ENCODE measurements around the gene CNIH3.

CNIH3 gene

DNA sequence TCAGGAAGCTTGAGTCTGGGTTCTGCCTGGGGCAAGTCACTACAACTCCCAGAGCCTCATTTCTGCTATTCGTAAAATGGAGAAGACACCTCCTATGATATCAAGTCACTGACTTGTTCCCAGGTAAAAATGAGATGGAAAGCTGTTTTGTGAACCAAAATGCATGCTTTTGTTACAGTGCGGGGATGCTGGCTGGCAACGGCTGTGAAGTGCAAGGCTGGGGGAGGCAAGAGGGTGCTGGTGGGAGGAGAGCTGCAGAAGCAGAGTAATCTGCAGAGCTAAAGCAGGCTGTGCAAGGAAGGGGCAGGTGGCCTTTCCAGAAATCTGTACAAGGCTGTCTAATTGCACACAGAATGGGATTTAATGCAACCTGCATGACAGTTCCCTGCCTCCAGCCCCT, 150.9 kb downstream of the CNIH3 start:
- Histone ChIP-seq H3K4me2 (ENCODE audit: low read length) (no peak overlapping the region), H3K27ac (ENCODE audit: low read depth, low read length, poor library complexity, severe bottlenecking) (no peak overlapping the region), H3K9me3 (ENCODE audit: low read length) (no peaks in the 10 kb centered on the region), H3K4me1 (ENCODE audit: insufficient read depth, low read length, severe bottlenecking) (no peaks in the 10 kb centered on the region), H3K79me2 (ENCODE audit: insufficient read depth, low read length) (no peaks in the 10 kb centered on the region), H3K4me3 (ENCODE audit: low read depth, low read length, poor library complexity, severe bottlenecking) (no peak overlapping the region), H3K9me2 (ENCODE audit: low read depth, low read length) (no peaks in the 10 kb centered on the region), H4K20me1 (ENCODE audit: insufficient read depth, low read length) (no peaks in the 10 kb centered on the region), H3K27me3 (ENCODE audit: insufficient read depth, low read length) (no peaks in the 10 kb centered on the region), H3K9ac (ENCODE audit: low read length) (no peak overlapping the region), H3F3A (ENCODE audit: insufficient read depth, low read length) (no peaks in the 10 kb centered on the region), H2AFZ (ENCODE audit: low read length) (no peak overlapping the region), H3K36me3 (ENCODE audit: insufficient read depth, low read length) (no peaks in the 10 kb centered on the region)
- no peak for TF ChIP-seq EZH2 (IDR thresholded peaks at IDR 0.05; ENCODE audit: borderline replicate concordance, low read length)
- TF ChIP-seq, protein P1, sequence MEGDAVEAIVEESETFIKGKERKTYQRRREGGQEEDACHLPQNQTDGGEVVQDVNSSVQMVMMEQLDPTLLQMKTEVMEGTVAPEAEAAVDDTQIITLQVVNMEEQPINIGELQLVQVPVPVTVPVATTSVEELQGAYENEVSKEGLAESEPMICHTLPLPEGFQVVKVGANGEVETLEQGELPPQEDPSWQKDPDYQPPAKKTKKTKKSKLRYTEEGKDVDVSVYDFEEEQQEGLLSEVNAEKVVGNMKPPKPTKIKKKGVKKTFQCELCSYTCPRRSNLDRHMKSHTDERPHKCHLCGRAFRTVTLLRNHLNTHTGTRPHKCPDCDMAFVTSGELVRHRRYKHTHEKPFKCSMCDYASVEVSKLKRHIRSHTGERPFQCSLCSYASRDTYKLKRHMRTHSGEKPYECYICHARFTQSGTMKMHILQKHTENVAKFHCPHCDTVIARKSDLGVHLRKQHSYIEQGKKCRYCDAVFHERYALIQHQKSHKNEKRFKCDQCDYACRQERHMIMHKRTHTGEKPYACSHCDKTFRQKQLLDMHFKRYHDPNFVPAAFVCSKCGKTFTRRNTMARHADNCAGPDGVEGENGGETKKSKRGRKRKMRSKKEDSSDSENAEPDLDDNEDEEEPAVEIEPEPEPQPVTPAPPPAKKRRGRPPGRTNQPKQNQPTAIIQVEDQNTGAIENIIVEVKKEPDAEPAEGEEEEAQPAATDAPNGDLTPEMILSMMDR (IDR thresholded peaks at IDR 0.05; ENCODE audit: low read length): no peak

DNA sequence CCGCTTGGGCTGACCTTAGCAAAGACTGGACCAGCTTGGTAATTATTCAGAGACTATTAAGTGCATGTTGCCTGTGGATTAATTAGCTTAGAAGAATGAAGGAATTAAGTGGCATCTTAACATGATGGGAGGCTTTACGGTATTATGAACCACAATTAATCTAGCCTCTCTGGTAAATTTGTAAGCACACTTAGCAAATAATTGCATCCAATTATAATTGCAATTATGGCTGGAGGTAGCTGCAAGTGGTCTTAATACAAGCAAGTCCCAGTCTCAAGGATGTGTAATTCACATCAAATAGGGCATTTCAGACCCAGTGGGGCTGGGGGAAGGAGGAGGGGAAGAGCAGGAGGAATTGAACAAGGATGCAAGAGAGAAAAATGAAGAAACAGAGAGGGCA, 151.6 kb downstream of the CNIH3 start:
- no peak for TF ChIP-seq EZH2 (IDR thresholded peaks at IDR 0.05; ENCODE audit: borderline replicate concordance, low read length)
- TF ChIP-seq, protein P1 (IDR thresholded peaks at IDR 0.05; ENCODE audit: low read length): no peak
- H3K4me3 ChIP-seq (ENCODE audit: low read depth, low read length, poor library complexity, severe bottlenecking): no peak overlapping the region
- no peaks in the 10 kb centered on the region for H3K9me2 ChIP-seq (ENCODE audit: low read depth, low read length)
- no peaks in the 10 kb centered on the region for H3K79me2 ChIP-seq (ENCODE audit: insufficient read depth, low read length)
- no peaks in the 10 kb centered on the region for H3K4me1 ChIP-seq (ENCODE audit: insufficient read depth, low read length, severe bottlenecking)
- H3K9me3 ChIP-seq (ENCODE audit: low read length): no peaks in the 10 kb centered on the region
- H4K20me1 ChIP-seq (ENCODE audit: insufficient read depth, low read length): no peaks in the 10 kb centered on the region
- no peaks in the 10 kb centered on the region for H3F3A ChIP-seq (ENCODE audit: insufficient read depth, low read length)
- H3K9ac ChIP-seq (ENCODE audit: low read length): no peak overlapping the region
- H3K4me2 ChIP-seq (ENCODE audit: low read length): no peak overlapping the region
- no peaks in the 10 kb centered on the region for H3K36me3 ChIP-seq (ENCODE audit: insufficient read depth, low read length)
- H3K27ac ChIP-seq (ENCODE audit: low read depth, low read length, poor library complexity, severe bottlenecking): no peak overlapping the region
- H3K27me3 ChIP-seq (ENCODE audit: insufficient read depth, low read length): no peaks in the 10 kb centered on the region
- no peak overlapping the region for H2AFZ ChIP-seq (ENCODE audit: low read length)

DNA sequence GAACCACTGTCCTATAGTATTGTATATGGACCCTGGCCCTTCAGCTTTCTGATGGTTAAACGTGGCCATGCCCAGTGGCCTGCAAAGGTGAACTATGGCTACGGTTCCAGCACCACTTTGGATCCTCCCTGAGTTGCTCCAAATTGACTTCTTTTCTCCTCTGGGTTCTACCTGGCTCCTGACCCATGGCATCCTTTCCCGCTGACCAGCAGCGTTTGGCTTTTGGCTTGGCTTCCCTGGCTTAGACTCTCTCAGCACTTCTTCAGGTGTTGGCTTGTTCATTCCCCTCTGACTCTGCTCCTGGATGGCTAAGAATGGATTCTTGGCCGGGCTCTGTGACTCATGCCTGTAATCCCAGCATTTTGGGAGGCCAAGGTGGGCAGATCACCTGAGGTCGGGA, 152.9 kb downstream of the CNIH3 start:
- Histone ChIP-seq H3K9me2 (ENCODE audit: low read depth, low read length) (no peaks in the 10 kb centered on the region), H3K9ac (ENCODE audit: low read length) (no peak overlapping the region), H3K79me2 (ENCODE audit: insufficient read depth, low read length) (no peaks in the 10 kb centered on the region), H3K27ac (ENCODE audit: low read depth, low read length, poor library complexity, severe bottlenecking) (no peak overlapping the region), H3K4me2 (ENCODE audit: low read length) (no peak overlapping the region), H3K36me3 (ENCODE audit: insufficient read depth, low read length) (no peaks in the 10 kb centered on the region), H2AFZ (ENCODE audit: low read length) (no peak overlapping the region), H3K27me3 (ENCODE audit: insufficient read depth, low read length) (no peaks in the 10 kb centered on the region), H3F3A (ENCODE audit: insufficient read depth, low read length) (no peaks in the 10 kb centered on the region), H3K4me3 (ENCODE audit: low read depth, low read length, poor library complexity, severe bottlenecking) (no peak overlapping the region), H3K4me1 (ENCODE audit: insufficient read depth, low read length, severe bottlenecking) (no peaks in the 10 kb centered on the region), H3K9me3 (ENCODE audit: low read length) (no peaks in the 10 kb centered on the region), H4K20me1 (ENCODE audit: insufficient read depth, low read length) (no peaks in the 10 kb centered on the region)
- TF ChIP-seq, protein P1 (IDR thresholded peaks at IDR 0.05; ENCODE audit: low read length): no peak
- no peak for TF ChIP-seq EZH2 (IDR thresholded peaks at IDR 0.05; ENCODE audit: borderline replicate concordance, low read length)

Data from OCI-LY1 (cell line).